RWPE2 (cell line): Measurements from ENCODE around the gene GABRD.

Experiments used
- ATAC-seq: fragments of 200-7000 bp; cut with Tn5 transposase; 3 replicates; pipeline ENCODE4 v1.9.1; 2021; ENCODE audit warnings: low read depth
- DNase-seq: peaks from one replicate; pipeline ENCODE4 v3.0.0-alpha.2; 2020; ENCODE audit warnings: low spot score
- H3K27ac ChIP-seq: fragments of 450-650 bp; 2 replicates; pipeline ENCODE4 v1.5.1; 2017; ENCODE audit warnings: mild to moderate bottlenecking; ENCODE audit not compliant: poor library complexity, severe bottlenecking
- H3K27me3 ChIP-seq: fragments of 250-450 bp; sonication (Bioruptor Pico); 2 replicates; pipeline ENCODE4 v1.5.1; 2021; ENCODE audit warnings: mild to moderate bottlenecking, moderate library complexity; ENCODE audit not compliant: insufficient read depth, poor library complexity, severe bottlenecking
- H3K36me3 ChIP-seq: fragments of 250-450 bp; sonication (Bioruptor Pico); 2 replicates; pipeline ENCODE4 v1.5.1; 2020; ENCODE audit warnings: low read depth, mild to moderate bottlenecking, moderate library complexity
- H3K4me1 ChIP-seq: fragments of 250-450 bp; sonication (Bioruptor Pico); 2 replicates; pipeline ENCODE4 v1.5.1; 2021; ENCODE audit warnings: mild to moderate bottlenecking, moderate library complexity; ENCODE audit not compliant: insufficient read depth, poor library complexity, severe bottlenecking
- H3K4me3 ChIP-seq: fragments of 250-450 bp; sonication (Bioruptor Pico); 2 replicates; pipeline ENCODE4 v1.5.1; 2021; ENCODE audit warnings: mild to moderate bottlenecking, moderate library complexity; ENCODE audit not compliant: severe bottlenecking
- H3K9me3 ChIP-seq: fragments of 250-450 bp; sonication (Bioruptor Pico); 2 replicates; pipeline ENCODE4 v1.5.1; 2021; ENCODE audit warnings: mild to moderate bottlenecking, moderate library complexity; ENCODE audit not compliant: severe bottlenecking
- TF ChIP-seq, protein P1 (sequence below): fragments of 450-650 bp; IDR thresholded peaks from one replicate; pipeline ENCODE4 v1.5.1; 2017; ENCODE audit warnings: mild to moderate bottlenecking, moderate library complexity; ENCODE audit not compliant: poor library complexity, severe bottlenecking

Gene GABRD

DNA sequence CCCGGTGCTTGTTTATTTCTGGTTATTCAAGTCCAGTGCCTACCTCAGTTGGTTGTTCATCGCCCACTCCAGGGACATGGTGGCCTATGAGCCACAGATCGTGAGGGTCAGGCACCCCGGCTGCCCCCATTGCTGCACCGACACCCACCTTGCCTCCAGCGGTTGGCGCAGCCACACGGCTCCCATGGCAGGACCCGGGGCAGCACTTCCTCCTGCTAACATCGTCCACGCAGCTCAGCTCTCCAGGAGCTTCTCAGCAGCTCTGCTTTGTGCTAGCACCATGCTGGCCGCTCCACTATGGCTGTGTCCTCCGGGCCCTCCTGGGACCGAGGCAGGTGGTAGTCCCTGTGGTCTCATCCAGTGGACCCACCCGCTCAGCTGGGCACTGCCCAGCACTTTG lies 17.1 kb downstream of the GABRD start:
- no peaks in the 10 kb centered on the region for H3K36me3 ChIP-seq
- no peaks in the 10 kb centered on the region for H3K4me1 ChIP-seq
- no peaks in the 10 kb centered on the region for H3K9me3 ChIP-seq
- ATAC-seq, result no peak
- H3K27ac ChIP-seq, result no peak overlapping the region
- no peaks in the 10 kb centered on the region for H3K27me3 ChIP-seq
- no peak for DNase-seq
- TF ChIP-seq, protein P1, sequence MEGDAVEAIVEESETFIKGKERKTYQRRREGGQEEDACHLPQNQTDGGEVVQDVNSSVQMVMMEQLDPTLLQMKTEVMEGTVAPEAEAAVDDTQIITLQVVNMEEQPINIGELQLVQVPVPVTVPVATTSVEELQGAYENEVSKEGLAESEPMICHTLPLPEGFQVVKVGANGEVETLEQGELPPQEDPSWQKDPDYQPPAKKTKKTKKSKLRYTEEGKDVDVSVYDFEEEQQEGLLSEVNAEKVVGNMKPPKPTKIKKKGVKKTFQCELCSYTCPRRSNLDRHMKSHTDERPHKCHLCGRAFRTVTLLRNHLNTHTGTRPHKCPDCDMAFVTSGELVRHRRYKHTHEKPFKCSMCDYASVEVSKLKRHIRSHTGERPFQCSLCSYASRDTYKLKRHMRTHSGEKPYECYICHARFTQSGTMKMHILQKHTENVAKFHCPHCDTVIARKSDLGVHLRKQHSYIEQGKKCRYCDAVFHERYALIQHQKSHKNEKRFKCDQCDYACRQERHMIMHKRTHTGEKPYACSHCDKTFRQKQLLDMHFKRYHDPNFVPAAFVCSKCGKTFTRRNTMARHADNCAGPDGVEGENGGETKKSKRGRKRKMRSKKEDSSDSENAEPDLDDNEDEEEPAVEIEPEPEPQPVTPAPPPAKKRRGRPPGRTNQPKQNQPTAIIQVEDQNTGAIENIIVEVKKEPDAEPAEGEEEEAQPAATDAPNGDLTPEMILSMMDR, result no peak
- H3K4me3 ChIP-seq, result no peak overlapping the region

DNA sequence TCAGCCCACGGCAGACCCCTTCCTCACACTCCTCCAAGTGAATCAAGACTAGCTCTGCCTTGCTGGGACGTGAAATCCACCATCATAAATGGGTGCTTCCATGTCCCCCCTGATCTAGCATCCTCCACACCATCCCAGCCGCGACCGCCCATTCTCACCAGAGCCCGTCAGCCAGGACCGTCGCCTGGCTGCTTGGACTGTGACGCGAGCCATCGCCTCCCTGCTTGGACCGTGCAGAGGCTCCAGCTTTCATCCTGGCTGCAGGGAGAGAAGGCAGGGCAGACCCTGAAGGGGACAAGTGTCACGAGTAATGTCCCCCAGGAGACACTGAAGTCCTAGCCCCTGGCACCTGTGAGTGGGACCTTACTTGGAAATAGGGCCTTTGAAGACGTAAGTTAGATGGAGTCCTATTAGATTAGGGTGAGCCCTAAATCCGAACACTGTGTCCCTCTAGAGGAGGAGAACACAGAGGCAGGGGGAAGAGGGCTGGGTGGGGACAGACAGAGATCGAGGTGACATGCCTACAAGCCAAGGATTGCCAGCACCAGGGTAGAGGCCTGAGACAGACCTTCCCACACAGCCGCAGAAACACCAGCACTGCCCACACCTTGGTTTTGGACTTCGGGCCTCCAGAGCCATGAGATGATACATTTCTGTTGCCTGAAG lies 18.3 kb downstream of the GABRD start:
- H3K27me3 ChIP-seq, result no peaks in the 10 kb centered on the region
- H3K36me3 ChIP-seq, result no peaks in the 10 kb centered on the region
- TF ChIP-seq, protein P1, result no peak
- H3K4me1 ChIP-seq, result no peaks in the 10 kb centered on the region
- no peak overlapping the region for H3K27ac ChIP-seq
- DNase-seq, result no peak
- no peak overlapping the region for H3K4me3 ChIP-seq
- ATAC-seq, result no peak
- no peaks in the 10 kb centered on the region for H3K9me3 ChIP-seq

DNA sequence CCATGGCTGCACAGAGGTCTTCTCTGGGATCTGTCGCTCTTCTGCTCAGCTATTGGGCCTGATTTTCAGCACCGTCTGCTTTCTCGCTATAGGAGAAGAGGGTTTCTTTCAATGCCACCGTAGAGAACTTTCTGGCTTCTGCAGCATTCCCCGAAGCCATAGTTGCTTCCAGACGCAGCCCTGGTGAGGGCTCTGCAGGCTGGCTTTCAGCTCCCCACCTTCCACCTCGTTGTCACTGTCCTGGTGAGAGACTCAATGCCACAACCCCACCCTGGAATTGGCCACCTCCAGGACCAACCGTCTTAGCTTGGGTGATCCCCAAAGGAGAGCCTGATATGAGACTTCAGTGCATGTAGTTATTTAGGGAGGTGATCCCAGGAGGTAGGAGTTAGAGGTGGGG lies 19.1 kb downstream of the GABRD start:
- TF ChIP-seq, protein P1, result no peak
- DNase-seq (no peak), ATAC-seq (no peak)
- Histone ChIP-seq H3K27ac (no peak overlapping the region), H3K27me3 (no peaks in the 10 kb centered on the region), H3K4me1 (no peaks in the 10 kb centered on the region), H3K4me3 (no peak overlapping the region), H3K36me3 (no peaks in the 10 kb centered on the region), H3K9me3 (no peaks in the 10 kb centered on the region)

DNA sequence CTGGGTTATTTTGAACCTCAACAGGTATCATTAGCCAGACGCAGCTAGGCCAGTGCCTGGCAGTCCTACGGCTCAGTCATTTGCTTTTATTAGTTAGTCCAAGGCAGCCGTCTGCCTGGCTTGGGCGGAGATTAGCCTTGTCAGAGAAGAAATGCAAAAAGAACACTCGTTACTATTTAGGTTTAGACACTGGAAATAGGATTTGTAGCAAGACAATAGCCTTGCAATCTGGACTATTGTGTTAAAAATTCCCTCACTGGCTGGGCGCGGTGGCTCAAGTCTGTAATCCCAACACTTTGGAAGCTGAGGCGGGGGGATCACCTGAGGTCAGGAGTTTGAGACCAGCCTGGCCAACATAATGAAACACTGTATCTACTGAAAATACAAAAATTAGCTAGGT lies 20.1 kb downstream of the GABRD start:
- no peaks in the 10 kb centered on the region for H3K9me3 ChIP-seq
- TF ChIP-seq, protein P1, result no peak

DNA sequence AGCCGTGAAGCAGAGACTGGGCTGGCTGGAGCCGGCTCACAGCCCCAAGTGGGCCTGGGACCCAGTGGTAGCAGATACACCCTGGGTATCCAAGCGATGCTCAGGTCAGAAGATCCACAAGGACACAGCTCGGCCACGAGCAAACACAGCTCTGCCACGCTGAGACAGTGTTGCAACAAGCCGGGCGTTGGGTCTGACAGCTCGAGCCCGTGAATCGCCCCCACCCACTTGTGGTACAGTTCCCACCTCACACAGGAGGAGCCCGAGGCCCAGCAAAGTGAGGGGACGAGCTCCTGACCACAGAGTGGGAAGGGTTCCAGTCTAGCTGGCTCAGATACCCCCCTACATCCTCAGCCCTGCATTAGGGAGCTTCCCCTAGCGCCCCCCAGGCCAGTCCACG lies 22.2 kb downstream of the GABRD start:
- H3K4me3 ChIP-seq, result no peak overlapping the region
- DNase-seq (no peak), ATAC-seq (no peak)
- no peak overlapping the region for H3K27ac ChIP-seq
- no peaks in the 10 kb centered on the region for H3K9me3 ChIP-seq
- TF ChIP-seq, protein P1, result no peak
- H3K36me3 ChIP-seq, result no peaks in the 10 kb centered on the region
- H3K27me3 ChIP-seq, result no peaks in the 10 kb centered on the region
- no peaks in the 10 kb centered on the region for H3K4me1 ChIP-seq

More for the DNA sequence above, 20.1 kb downstream of the GABRD start:
- H3K27me3 ChIP-seq, result no peaks in the 10 kb centered on the region
- H3K27ac ChIP-seq, result no peak overlapping the region
- H3K36me3 ChIP-seq, result no peaks in the 10 kb centered on the region
- no peak for ATAC-seq
- no peak for DNase-seq
- no peak overlapping the region for H3K4me3 ChIP-seq
- no peaks in the 10 kb centered on the region for H3K4me1 ChIP-seq
